ENCODE results near the gene SFXN5.

SFXN5 gene

DNA sequence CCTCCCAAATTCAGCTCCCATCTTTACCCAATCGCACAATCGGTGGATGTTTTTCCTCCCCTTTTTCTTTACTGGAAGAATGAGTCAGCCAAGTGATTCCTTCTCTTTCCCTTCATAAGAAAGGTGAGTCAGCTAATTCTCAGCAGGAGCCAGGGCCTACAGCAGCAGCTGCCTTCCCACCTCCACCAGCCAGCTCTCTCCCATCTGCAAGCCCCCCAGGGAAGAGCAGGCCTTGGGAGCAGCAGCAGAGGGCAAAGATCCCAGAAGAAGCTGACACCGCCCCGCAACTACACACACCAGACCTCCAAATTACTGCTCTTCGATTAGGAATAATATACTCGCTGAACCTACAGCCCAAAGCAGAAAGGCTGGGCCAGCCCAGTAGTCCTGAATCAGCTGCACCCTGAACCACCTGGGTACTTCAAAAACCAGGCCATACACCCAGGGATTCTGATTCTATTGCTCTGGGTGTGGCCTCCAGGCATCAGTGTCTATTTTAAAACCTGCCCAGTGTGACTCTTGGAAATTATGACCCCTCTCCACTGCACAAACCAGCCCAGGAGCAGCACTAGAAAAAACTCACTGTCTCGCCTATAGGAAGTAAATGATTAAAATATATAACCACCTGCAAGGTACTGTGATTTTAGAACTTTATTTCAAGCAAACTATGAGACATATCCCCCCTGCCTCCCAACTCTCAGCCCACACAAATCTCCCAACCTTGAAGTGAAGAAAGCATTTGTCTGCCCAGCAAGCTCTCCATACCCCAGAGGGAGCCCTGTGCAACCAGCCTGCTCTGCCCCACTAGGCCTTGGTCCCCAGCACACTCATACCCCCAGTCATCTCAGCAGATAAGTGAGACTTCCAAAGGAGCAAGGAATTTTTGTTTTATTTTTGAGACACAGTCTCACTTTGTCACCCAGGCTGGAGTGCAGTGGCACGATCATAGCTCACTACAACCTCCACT is 7.3 kb downstream of the SFXN5 start:
- no peaks in the 10 kb centered on the region for H3K9me3 ChIP-seq (ENCODE audit: insufficient read depth, low read length)
- H3K36me3 ChIP-seq (ENCODE audit: low read length): no peaks in the 10 kb centered on the region
- no peak overlapping the region for H3K27ac ChIP-seq (ENCODE audit: low read depth, low read length)
- TF ChIP-seq, protein P1, sequence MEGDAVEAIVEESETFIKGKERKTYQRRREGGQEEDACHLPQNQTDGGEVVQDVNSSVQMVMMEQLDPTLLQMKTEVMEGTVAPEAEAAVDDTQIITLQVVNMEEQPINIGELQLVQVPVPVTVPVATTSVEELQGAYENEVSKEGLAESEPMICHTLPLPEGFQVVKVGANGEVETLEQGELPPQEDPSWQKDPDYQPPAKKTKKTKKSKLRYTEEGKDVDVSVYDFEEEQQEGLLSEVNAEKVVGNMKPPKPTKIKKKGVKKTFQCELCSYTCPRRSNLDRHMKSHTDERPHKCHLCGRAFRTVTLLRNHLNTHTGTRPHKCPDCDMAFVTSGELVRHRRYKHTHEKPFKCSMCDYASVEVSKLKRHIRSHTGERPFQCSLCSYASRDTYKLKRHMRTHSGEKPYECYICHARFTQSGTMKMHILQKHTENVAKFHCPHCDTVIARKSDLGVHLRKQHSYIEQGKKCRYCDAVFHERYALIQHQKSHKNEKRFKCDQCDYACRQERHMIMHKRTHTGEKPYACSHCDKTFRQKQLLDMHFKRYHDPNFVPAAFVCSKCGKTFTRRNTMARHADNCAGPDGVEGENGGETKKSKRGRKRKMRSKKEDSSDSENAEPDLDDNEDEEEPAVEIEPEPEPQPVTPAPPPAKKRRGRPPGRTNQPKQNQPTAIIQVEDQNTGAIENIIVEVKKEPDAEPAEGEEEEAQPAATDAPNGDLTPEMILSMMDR (IDR thresholded peaks at IDR 0.05; ENCODE audit: insufficient read depth, low read length, poor library complexity, severe bottlenecking): no peak
- TF ChIP-seq EZH2phosphoT487 (conservative IDR thresholded peaks at IDR 0.05; ENCODE audit: low read length): no peak
- H3K9ac ChIP-seq (ENCODE audit: low read length): no peak overlapping the region
- no peaks in the 10 kb centered on the region for H4K20me1 ChIP-seq (ENCODE audit: low read depth, low read length)
- no peak overlapping the region for H3K4me3 ChIP-seq (ENCODE audit: insufficient read depth, low read length, poor library complexity, severe bottlenecking)
- no peaks in the 10 kb centered on the region for H3K27me3 ChIP-seq (ENCODE audit: low read length)
- 0 out of 2 replicates have a peak, but pooled peaks cover 2% of the 10 kb centered on the region for H3F3A ChIP-seq (ENCODE audit: insufficient read depth)
- no peak overlapping the region for H2AFZ ChIP-seq (ENCODE audit: low read depth, low read length, severe bottlenecking)
- H3K79me2 ChIP-seq (ENCODE audit: insufficient read depth, low read length): peaks cover 50% of the 10 kb centered on the region
- H3K4me2 ChIP-seq (ENCODE audit: low read depth, low read length, poor library complexity, severe bottlenecking): no peak overlapping the region
- H3K9me2 ChIP-seq (replicated peaks; ENCODE audit: insufficient read depth, low read length): no peaks in the 10 kb centered on the region

DNA sequence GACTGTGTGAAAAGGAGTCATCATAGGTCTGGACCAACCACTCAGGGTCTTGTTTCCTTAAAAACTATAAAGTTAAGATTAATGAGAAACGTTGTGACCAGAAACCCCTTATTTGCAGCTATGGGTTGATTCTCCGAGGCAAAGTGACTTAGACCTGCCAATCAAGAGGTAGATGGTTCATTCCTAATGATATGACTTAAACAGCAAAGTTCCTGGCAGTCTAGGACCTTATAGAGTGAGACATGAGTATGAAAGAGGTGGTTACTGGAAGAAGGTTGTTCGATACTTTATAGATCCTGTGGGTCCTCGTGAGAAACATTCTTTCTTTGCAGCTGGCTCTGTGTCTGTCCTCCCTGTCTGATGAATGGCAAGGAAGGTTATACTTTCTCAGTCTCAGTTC is 8.0 kb downstream of the SFXN5 start:
- H3K36me3 ChIP-seq (ENCODE audit: low read length): no peaks in the 10 kb centered on the region
- peaks cover 43% of the 10 kb centered on the region for H3K79me2 ChIP-seq (ENCODE audit: insufficient read depth, low read length)
- no peak overlapping the region for H3K4me3 ChIP-seq (ENCODE audit: insufficient read depth, low read length, poor library complexity, severe bottlenecking)
- no peaks in the 10 kb centered on the region for H4K20me1 ChIP-seq (ENCODE audit: low read depth, low read length)
- no peak overlapping the region for H3K27ac ChIP-seq (ENCODE audit: low read depth, low read length)
- TF ChIP-seq, protein P1 (IDR thresholded peaks at IDR 0.05; ENCODE audit: insufficient read depth, low read length, poor library complexity, severe bottlenecking): no peak
- no peak for TF ChIP-seq EZH2phosphoT487 (conservative IDR thresholded peaks at IDR 0.05; ENCODE audit: low read length)
- H3K9me3 ChIP-seq (ENCODE audit: insufficient read depth, low read length): no peaks in the 10 kb centered on the region
- no peaks in the 10 kb centered on the region for H3K27me3 ChIP-seq (ENCODE audit: low read length)
- H3K4me2 ChIP-seq (ENCODE audit: low read depth, low read length, poor library complexity, severe bottlenecking): no peak overlapping the region
- no peak overlapping the region for H2AFZ ChIP-seq (ENCODE audit: low read depth, low read length, severe bottlenecking)
- no peak overlapping the region for H3K9ac ChIP-seq (ENCODE audit: low read length)
- no peaks in the 10 kb centered on the region for H3K9me2 ChIP-seq (replicated peaks; ENCODE audit: insufficient read depth, low read length)
- 0 out of 2 replicates have a peak, but pooled peaks cover 2% of the 10 kb centered on the region for H3F3A ChIP-seq (ENCODE audit: insufficient read depth)

DNA sequence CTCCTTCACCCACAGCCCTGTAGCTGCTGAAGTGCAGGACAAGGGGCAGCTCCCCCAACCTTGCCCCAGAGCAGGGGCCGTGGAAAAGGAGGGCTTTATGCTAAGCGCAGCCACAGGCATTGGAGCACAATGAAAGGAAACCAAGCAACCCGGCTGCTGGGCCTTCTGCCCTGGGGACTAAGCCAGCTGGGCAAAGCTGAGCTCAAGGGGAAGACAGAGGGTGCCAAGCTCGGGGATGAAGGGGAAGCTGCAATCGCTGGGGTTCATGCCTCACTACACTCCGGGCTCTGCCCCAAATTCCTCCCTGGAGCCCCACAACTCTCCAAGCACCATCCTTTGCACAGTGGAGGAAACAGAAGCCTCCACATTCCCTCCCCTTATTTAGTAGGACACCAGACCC is 12.4 kb downstream of the SFXN5 start:
- no peak for TF ChIP-seq EZH2phosphoT487 (conservative IDR thresholded peaks at IDR 0.05; ENCODE audit: low read length)
- TF ChIP-seq, protein P1 (IDR thresholded peaks at IDR 0.05; ENCODE audit: insufficient read depth, low read length, poor library complexity, severe bottlenecking): no peak
- H3K27me3 ChIP-seq (ENCODE audit: low read length): no peaks in the 10 kb centered on the region
- H4K20me1 ChIP-seq (ENCODE audit: low read depth, low read length): no peaks in the 10 kb centered on the region
- peaks cover 18% of the 10 kb centered on the region for H3K36me3 ChIP-seq (ENCODE audit: low read length)
- H3K4me2 ChIP-seq (ENCODE audit: low read depth, low read length, poor library complexity, severe bottlenecking): no peak overlapping the region
- H3K9me2 ChIP-seq (replicated peaks; ENCODE audit: insufficient read depth, low read length): no peaks in the 10 kb centered on the region
- H3K4me3 ChIP-seq (ENCODE audit: insufficient read depth, low read length, poor library complexity, severe bottlenecking): no peak overlapping the region
- H3K79me2 ChIP-seq (ENCODE audit: insufficient read depth, low read length): peaks cover 27% of the 10 kb centered on the region; the same call in 1 of the 2 replicates
- no peak overlapping the region for H3K27ac ChIP-seq (ENCODE audit: low read depth, low read length)
- H2AFZ ChIP-seq (ENCODE audit: low read depth, low read length, severe bottlenecking): no peak overlapping the region
- H3K9ac ChIP-seq (ENCODE audit: low read length): no peak overlapping the region
- H3K9me3 ChIP-seq (ENCODE audit: insufficient read depth, low read length): no peaks in the 10 kb centered on the region
- no peaks in the 10 kb centered on the region for H3F3A ChIP-seq (ENCODE audit: insufficient read depth)
